Iris pigment epithelial cell (primary cell): ENCODE data around the gene STAM.

Source experiments
- DNase-seq: peaks from one replicate; pipeline ENCODE4 v3.0.0-alpha.2; 2011; ENCODE audit warnings: low read depth

The STAM gene

GRCh38 chr10:17647326-17647725 is 3.4 kb downstream of the STAM start:
- DNase-seq, result no peak

- DNase-seq, result no peak
Measured at GRCh38 chr10:17648243-17649035, 4.5 kb downstream of the STAM start.

GRCh38 chr10:17649052-17649451 is 5.1 kb downstream of the STAM start:
- DNase-seq, result no peak

- peak; percentile 66 for DNase-seq
Measured at GRCh38 chr10:17649836-17650235, 5.9 kb downstream of the STAM start.

GRCh38 chr10:17650416-17650815 is 6.5 kb downstream of the STAM start:
- DNase-seq, result no peak

- DNase-seq, result peak; percentile 30
Measured at GRCh38 chr10:17651896-17652295, 7.9 kb downstream of the STAM start.

GRCh38 chr10:17652585-17652984 is 8.6 kb downstream of the STAM start:
- DNase-seq, result peak; percentile 46

GRCh38 chr10:17655009-17655408 is 11.1 kb downstream of the STAM start:
- no peak for DNase-seq

GRCh38 chr10:17655567-17656146 is 11.7 kb downstream of the STAM start:
- peak; percentile 70 for DNase-seq

- DNase-seq, result no peak
Measured at GRCh38 chr10:17657103-17657500, 13.2 kb downstream of the STAM start.

- DNase-seq, result no peak
Measured at GRCh38 chr10:17659365-17659764, 15.4 kb downstream of the STAM start.

- peak; percentile 30 for DNase-seq
Measured at GRCh38 chr10:17660921-17661320, 17.0 kb downstream of the STAM start.

- no peak for DNase-seq
Measured at GRCh38 chr10:17661510-17661909, 17.6 kb downstream of the STAM start.

- DNase-seq, result no peak
Measured at GRCh38 chr10:17662193-17663138, 18.5 kb downstream of the STAM start.

GRCh38 chr10:17663450-17663849 is 19.5 kb downstream of the STAM start:
- no peak for DNase-seq

- DNase-seq, result peak; percentile 96
Measured at GRCh38 chr10:17665747-17666146, 21.8 kb downstream of the STAM start.

GRCh38 chr10:17668435-17669184 is 24.7 kb downstream of the STAM start:
- DNase-seq, result no peak

- DNase-seq, result no peak
Measured at GRCh38 chr10:17669185-17669872, 25.4 kb downstream of the STAM start.

GRCh38 chr10:17671307-17671706 is 27.4 kb downstream of the STAM start:
- DNase-seq, result peak; percentile 45

- peak; percentile 97 for DNase-seq
Measured at GRCh38 chr10:17673471-17674061, 29.6 kb downstream of the STAM start.

- DNase-seq, result no peak
Measured at GRCh38 chr10:17674566-17674965, 30.6 kb downstream of the STAM start.
